Mesenteric fat pad (tissue), 1 donor: ENCODE measurements around the gene FAM135A. TPM values are rescaled to one million over a fixed set of nuclear protein-coding genes. Genes with fewer than 3 reads are reported as not detected.
"Not testable (repeated sequence)": the region's sequence is repeated elsewhere in the genome, so short reads cannot be mapped to it uniquely, and the experiment has no call there.

Experiments used
- DNase-seq: peaks from one replicate; pipeline ENCODE4 v3.0.0-alpha.2; 2020; ENCODE audit warnings: low spot score
- total RNA-seq: library from RNA; stranded (reverse); fragmentation: NEBNext Ultra II Directional; extraction: Animal tissue kit (Norgen Biotek cat#: 25700); gene quantifications from one replicate; pipeline ENCODE4 v1.2.1, GENCODE V29; 2021
- donor health status: DM: yes; HTN: yes; CAD: no.

FAM135A gene
- total RNA-seq, 1 donor from 2014 or later: 11.6 TPM

DNA sequence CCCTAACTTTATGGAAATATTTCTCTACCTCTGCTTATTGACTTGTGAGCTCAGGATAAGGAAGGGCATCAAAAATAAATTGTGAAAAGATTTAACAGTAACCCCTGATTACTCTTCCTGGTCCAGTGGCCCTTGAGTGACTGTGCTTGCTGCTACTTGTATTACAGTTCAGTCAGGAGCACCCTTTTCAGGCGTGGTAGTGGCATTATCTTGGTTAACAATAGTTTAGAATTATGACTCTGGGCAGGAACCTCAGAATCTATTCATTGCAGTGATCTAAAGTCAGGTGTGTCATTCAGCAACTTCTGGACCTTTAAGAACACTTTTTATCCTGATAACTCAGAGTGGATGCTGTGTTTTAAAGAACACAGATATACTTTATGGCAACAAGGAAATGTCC, 43.4 kb downstream of the FAM135A start:
- no peak for DNase-seq

DNA sequence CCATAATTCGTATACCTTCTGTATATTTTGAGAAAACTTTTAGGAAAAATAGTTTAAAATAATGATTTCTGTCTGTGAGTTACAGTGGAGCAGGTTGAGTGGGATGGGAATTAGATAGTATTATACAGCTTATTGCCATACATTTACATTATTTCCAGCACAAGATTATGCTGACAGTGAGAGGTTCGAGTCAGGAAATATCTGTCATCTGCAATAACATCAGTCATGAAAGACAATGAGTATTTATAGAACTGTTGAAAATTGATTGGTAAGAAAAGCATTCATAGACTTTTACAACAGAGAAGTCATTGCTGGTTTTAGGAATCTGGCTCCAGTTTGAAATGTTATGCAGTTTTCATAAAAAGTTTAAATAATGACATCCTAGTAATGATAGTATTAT, 45.9 kb downstream of the FAM135A start:
- DNase-seq: no peak

DNA sequence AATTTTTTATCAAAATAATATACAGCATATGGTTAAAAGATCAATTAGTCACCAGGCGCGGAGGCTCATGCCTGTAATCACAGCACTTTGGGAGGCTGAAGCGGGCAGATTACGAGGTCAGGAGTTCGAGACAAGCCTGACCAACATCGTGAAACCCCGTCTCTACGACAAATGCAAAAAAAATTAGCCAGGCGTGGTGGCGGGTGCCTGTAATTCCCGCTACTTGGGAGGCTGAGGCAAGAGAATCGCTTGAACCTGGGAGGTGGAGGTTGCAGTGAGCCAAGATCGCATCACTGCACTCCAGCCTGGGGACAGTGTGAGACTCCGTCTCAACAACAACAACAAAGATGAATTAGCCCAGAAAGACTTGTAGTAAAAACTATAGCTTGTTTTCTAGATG, 46.4 kb downstream of the FAM135A start:
- DNase-seq: not testable (repeated sequence)

DNA sequence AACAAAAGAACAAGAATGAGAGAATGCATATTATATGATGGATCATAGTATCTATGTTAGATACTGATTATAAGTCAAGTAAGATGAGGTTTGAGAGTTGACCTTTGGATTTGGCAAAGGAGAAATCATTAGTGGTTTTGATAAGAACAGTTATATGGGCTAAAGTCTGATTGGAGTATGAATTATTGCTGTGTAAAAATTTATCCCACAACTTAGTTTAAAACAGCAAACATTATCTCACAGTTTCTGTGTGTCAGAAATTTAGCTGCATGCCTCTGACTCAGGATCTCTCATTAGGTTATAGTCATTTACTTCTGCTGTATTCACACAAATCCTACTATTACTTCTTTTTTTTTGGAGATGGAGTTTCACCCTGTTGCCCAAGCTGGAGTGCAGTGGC, 56.7 kb downstream of the FAM135A start:
- DNase-seq: no peak

DNA sequence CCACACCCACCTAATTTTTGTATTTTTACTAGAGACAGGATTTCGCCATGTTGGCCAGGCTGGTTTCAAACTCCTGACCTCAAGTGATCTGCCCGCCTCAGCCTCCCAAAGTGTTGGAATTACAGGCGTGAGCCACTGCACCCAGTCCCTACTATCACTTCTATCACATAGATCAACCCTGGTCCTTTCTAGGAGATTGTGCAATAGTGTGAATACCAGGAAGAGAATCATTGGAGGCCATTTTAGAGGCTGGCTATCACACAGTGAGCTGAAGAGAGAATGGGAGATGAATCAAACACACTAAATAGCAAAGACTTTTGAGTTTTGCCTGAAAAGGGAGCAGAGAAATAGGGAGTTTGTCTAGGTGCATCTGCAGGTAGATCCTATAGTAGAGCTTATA, 57.2 kb downstream of the FAM135A start:
- DNase-seq: not testable (repeated sequence)

DNA sequence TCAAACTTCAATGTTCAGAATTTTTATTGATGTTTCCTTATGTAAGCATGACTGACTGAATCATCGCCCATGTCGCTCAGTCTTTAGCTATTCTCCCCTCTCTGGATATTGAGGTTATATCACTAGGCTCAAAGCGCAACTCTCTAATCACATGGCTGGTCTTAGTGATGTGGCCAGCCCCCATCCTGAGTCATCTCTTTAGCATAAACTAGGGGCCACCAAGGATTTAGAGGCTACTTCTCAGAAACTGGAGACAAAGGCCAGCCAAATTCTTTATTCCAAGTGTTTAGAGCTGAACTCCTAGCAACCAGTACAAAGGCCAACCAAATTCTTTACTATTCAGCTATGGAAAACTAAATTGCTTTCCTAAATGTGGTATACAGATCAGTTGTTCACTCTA, 61.4 kb downstream of the FAM135A start:
- DNase-seq: no peak

DNA sequence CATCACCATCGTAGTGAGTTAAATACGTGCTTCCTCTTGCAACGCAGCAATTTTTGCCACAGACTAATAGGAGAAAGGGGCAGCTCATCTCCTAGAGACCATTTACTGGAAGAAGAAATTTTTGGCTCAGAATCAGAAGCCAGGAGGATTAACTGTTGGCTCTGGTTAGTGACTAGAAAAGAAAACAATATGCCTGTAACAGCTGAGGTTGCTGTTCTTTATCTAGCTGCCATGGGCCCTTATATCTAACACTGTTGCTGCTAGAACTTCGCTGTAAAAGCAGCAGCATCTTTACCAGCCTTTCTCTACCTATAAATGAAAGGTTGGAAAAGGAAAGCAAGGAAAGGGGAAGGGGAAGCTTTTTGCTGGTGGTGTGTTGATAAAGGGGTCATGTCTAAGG, 65.9 kb downstream of the FAM135A start:
- DNase-seq: no peak

DNA sequence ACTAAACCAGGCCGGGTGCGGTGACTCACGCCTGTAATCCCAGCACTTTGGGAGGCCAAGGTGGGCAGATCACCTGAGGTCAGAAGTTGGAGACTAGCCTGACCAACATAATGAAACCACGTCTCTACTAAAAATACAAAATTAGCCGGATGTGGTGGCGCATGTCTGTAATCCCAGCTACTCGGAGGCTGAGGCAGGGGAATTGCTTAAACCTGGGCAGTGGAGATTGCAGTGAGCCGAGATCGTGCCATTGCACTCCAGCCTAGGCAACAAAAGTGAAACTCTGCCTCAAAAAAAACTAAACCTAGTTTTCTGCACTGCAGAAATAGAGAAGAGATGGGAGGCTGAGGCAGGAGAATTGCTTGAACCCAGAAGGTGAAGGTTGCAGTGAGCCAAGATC, 73.3 kb downstream of the FAM135A start:
- DNase-seq: not testable (repeated sequence)

DNA sequence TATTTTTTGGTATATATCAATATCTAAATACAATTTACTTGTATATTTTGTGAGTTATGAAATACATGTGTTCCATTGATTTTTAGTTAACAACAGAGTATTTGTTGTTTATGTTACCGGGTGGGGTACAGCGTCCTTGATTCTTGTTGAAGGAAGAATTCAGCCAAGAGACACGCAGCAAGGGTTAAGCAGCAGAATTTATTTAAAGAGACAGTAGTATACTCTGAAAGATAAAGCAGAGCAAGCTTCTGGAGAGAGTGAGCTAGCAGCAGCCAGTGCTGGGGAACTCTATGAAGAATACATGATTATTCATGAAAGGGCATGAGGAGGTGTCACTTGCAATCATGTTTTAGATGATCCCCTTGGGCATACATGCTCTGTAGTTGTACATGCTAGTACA, 76.1 kb downstream of the FAM135A start:
- no peak for DNase-seq

DNA sequence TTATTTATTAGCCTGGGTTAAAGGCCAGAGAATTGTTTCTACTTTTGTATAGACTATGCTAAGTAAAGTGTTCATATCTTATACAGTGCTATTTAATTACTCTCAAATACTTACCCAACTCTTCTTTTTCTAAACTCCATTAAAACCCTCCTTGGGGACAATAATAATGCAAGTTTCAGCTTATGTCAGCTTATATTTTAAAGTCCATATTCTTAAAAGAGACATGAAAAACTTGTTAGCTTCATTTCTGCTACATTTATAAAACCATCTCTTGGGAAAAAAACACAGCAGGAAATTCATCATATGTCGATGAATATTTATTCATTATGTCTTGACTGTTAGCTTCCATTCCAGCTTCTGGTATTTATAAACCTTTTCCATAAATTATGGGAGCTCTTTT, 81.5 kb downstream of the FAM135A start:
- DNase-seq: no peak

DNA sequence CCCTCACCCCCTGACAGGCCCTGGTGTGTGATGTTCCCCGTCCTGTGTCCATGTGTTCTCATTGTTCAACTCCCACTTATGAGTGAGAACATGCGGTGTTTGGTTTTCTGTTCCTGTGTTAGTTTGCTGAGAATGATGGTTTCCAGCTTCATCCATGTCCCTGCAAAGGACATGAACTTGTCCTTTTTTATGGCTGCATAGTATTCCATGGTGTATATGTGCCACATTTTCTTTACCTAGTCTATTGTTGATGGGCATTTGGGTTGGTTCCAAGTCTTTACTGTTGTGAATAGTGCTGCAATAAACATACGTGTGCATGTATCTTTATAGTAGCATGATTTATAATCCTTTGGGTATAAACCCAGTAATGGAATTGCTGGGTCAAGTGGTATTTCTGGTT, 82.5 kb downstream of the FAM135A start:
- not testable (repeated sequence) for DNase-seq

DNA sequence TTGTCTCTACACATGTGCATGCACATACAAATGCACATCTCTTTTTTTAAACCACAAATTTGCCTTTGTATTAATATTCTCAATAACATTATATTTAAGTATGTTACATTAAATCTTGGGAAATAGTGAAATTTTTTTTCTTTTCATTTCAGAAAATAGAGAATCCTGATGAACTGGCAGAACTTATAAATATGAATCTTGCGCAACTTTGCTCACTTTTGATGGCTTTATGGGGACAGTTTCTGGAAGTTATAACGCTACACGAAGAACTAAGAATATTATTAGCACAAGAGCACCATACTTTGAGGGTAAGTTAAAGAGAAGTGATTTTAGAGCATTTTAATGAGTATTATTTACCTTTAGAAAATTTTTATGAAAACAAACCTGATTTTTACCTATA, 89.2 kb downstream of the FAM135A start:
- DNase-seq: no peak

DNA sequence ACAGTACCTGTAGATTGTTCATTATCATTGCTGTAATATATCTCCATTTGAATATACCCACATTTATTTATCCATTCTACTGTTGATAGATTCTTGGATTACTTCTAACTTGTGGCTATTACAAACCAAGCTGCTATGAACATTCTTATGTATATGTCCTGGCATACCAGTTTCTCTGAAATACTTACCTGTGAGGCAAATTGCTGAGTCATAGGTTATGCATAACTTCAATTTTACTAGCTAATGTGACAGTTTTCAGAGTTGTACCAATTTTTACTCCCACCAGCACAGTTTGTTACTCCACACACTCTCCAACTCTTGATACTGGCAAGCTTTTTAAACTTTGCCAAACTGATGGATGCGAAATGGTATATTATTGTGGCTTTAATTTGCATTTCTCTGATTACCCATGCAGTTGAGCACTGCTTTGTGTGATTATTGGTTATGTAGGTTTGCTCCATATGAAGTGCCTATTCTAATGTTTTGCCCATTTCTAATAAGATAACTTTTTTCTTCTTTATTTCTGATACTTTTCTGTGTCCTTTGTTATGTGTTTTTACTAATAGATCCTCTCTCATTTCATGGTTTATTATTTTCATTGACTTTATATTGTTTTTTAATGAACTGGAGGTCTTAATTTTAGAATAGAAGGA, 90.6 kb downstream of the FAM135A start:
- DNase-seq: no peak

DNA sequence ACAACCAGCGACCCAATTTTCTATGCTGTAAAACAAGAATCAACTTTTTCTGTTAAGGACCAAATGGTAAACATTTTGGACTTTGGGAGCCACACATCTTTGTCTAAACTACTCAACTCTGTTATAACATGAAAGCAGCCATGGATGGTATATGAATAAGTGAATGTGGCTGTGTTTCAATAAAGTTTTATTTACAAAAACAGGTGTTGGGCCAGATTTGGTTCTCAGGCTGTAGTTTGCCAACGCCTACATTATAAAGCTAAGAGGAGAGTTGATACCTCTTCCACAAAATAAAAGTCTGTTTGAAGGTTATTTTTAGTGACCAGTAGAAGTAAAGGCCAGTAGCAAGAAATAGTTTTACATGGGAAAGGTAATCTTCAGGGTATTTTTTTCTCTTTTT, 93.0 kb downstream of the FAM135A start:
- DNase-seq: no peak

DNA sequence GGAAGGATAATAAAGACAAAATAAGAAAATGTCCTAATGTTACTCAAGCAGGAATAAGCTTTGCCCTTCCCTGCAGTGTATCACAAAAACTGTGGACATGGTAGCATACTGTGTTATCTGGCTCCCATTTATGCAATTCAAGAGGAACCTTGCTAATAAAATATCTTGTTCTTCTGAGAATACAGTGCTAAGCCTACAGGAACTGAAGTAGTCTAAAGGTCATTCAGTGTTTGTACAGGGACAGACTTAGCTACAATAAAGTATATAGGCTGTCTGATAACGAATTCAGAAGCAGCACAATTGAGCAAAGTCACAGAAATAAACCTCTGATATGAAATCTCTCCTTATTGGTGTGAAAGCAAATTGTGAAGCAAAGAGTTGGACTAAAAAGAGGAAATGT, 93.9 kb downstream of the FAM135A start:
- DNase-seq: no peak

DNA sequence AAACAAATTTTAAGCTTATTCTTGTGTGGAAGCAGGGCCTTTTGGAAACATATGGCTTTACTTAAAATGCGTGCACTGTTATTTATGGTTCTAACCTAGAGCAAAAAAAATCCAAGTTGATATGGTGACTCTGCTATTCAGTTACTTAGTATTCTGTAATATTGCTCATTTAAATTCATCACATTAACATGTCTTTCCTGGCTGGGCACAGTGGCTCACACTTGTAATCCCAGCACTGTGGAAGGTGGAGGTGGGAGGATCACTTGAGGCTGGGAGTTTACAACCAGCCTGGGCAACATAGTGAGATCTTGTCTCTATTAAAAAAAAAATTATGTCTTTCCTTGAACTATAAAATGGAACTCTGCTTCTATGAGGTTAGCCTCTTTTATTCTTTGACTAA, 95.6 kb downstream of the FAM135A start:
- DNase-seq: no peak

DNA sequence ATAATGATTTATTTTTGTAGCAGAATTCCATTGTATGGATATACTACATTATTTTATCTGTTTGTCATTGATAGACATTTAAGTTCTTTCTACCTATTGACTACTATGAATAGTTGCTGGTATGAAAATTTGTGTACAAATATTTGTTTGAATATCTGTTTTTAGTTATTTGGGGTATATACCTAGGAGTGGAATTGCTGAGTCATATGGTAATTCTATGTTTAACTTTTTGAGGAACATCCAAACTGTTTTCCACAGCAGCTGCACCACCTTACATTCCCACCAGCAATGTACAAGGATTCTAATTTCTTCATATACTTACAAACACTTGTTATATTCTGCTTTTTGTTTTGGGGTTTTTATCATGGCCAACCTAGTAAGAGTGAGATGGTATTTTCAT, 97.3 kb downstream of the FAM135A start:
- DNase-seq: no peak

DNA sequence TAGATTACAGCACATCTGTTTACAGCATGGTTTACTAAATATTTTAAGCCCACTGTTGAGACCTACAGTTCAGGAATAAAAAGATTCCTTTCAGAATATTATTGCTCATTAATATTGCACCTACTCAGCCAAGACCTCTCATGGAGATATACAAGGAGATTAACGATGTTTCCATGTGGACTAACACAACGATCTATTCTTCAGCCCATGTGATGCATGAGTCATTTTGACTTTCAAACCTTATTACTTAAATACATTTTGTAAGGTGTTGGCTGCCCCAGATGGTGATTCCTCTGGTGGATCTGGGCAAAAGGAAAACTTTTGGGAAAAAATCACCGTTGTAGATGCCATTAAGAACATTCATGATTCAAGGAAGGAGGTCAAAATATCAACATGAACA, 105.4 kb downstream of the FAM135A start:
- DNase-seq: no peak

DNA sequence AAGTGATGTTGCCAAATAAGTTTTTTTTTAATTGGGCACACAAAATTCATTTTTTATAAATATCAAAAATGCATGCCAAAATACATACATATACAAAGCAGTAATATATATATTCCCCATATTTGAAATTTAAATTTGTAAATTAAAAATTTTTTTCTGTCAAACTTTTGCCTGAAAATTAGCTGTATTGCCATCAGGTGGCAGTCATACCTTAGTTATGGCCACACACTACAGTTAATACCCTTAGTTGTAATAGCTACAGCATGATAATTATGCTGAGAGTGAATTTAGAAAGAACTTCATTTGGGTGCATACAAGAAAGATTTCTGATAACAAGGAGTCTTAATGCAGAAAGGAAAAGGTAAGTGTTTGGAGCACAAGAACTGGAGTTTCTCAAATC, 107.3 kb downstream of the FAM135A start:
- no peak for DNase-seq

DNA sequence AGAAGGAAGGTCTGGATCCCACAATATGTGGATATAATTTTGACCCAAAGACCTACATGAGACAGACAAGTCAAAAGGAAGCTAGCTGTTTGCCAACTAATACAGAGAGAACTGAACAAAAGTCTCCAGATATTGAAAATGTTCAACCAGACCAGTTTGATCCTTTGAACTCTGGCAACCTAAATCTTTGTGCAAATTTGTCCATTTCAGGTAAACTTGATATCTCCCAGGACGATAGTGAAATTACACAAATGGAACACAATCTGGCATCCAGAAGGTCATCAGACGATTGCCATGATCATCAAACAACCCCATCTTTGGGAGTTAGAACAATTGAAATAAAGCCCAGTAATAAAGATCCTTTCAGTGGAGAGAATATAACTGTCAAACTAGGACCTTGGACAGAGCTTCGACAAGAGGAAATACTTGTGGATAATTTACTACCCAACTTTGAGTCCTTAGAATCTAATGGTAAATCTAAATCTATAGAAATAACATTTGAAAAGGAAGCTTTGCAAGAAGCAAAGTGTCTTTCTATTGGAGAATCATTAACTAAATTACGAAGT, 111.5 kb downstream of the FAM135A start:
- no peak for DNase-seq

DNA sequence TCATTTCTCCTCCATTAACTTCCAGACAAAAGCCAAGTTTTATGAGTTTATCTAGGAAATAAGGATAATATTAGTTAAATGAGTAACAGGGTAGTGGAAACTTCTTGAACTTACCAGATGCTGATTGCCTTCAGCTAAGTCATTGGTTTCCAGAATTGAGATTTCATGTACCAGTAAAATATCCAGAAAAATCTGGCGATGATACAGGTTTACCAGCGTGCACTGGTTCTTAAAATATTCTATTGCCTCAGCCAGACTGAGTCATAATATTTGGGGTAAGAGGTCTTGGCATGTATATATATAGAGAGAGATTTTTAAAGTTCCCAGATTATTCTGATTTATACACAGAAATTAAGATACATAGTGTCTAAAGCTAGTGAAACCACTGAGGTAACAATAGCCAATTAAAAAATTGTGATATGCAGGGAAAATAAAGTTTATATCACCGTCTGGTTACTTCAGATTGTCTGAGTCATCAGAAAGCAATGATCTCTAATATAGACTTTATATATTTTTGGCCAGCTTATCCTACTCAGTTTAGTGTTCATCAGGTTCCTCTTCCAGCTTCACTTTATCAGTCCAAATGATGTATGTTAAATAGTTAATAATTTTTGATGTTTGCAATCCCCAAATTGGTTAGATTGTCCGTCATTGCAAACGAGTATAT, 113.9 kb downstream of the FAM135A start:
- DNase-seq: no peak

DNA sequence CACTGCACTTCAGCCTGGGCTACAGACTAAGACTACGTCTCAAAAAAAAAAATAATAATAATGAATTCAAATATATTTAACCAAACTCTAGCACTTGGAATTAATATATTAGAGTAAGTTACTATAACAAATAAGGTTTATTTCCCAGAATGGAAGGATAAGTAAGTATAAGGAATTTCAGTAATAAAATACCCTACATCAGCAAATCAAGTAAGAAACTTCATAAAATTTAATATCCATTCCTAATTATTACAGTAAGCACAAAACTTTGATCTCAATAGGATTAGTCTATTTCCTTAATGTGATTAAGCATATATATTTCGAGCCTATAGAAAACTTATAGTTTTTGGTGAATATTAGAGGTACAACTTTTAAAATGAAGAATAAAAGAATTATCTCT, 116.7 kb downstream of the FAM135A start:
- no peak for DNase-seq

DNA sequence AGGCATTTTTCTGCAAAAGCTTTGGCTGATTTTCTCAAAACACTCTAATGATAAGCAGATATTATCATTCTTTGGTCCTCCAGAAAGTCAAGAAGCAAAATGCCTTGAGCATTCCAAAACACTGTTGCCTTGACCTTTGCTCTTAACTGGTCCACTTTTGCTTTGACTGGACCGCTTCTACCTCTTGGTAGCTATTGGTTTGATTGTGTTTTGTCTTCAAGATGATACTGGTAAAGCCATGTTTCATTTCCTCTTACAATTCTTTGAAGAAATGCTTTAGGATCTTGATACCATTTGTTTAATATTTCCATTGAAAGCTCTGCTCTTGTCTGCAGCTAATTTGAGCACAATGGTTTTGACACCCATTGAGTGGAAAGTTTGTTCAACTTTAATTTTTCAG, 117.8 kb downstream of the FAM135A start:
- no peak for DNase-seq
